ENCODE measurements around the gene ATPAF2. TPM values are rescaled to one million over a fixed set of nuclear protein-coding genes. Genes with fewer than 3 reads are reported as not detected.

The ATPAF2 gene
- total RNA-seq, 1 donor from 2014 or later: 34.7 TPM

DNA sequence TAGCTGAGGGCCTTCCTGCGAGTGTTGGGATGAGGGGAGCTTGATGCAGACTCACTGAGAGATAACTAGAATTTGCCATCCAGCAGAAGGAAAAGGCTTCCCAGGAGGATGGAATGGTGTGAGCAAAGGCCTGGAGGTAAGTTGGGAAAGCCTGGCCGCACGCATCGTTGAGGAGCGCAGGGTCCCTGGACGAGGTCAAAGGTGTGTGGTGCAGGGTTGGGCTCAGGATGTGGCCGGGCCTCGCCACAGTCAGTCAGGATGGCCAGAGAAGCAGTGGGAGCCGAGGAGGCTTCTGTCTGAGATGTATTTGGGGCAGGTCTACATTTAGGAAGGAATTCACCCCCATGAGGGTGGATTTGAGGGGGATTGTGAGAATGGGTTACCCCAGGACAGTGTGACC lies 49.9 kb downstream of the ATPAF2 start:
- no peaks in the 10 kb centered on the region for H3K36me3 Mint-ChIP-seq (ENCODE audit: unreplicated experiment)
- peaks cover 1% of the 10 kb centered on the region for H3K9me3 Mint-ChIP-seq (ENCODE audit: unreplicated experiment)
- peaks cover 8% of the 10 kb centered on the region for H3K4me1 Mint-ChIP-seq (ENCODE audit: low read depth, unreplicated experiment)
- TF ChIP-seq, protein P1, sequence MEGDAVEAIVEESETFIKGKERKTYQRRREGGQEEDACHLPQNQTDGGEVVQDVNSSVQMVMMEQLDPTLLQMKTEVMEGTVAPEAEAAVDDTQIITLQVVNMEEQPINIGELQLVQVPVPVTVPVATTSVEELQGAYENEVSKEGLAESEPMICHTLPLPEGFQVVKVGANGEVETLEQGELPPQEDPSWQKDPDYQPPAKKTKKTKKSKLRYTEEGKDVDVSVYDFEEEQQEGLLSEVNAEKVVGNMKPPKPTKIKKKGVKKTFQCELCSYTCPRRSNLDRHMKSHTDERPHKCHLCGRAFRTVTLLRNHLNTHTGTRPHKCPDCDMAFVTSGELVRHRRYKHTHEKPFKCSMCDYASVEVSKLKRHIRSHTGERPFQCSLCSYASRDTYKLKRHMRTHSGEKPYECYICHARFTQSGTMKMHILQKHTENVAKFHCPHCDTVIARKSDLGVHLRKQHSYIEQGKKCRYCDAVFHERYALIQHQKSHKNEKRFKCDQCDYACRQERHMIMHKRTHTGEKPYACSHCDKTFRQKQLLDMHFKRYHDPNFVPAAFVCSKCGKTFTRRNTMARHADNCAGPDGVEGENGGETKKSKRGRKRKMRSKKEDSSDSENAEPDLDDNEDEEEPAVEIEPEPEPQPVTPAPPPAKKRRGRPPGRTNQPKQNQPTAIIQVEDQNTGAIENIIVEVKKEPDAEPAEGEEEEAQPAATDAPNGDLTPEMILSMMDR (IDR thresholded peaks at IDR 0.05; ENCODE audit: partially characterized antibody, unreplicated experiment): no peak
- no peak for DNase-seq
- no peak overlapping the region for H3K4me3 Mint-ChIP-seq (ENCODE audit: unreplicated experiment)
- H3K27me3 Mint-ChIP-seq (ENCODE audit: unreplicated experiment): peaks cover 3% of the 10 kb centered on the region
- H3K27ac Mint-ChIP-seq (ENCODE audit: unreplicated experiment): no peak overlapping the region

DNA sequence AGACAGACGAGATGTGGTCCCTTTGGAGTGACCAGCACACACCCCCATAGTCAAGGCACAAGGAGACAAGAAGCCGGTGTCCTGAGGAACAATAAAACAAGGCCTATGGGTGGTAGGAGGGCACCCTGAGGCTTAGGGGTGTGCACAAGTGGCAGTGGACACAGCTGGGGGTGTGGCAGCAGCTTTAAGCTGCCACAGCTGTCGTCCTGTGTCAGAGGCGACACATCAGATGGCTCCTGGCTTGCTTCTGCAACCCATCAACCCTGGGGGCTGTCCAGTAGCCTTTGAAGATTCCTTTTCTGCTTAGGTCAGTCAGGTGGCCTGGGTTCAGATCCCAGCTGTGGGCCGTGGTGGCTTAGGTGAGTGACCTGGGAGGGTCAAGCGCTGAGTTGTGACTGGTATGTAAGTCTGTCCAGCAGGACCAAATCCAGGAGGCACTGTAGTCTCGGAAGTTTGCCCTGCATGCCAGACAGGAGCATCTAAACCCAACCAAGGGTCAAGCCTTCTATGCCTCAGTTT lies 50.5 kb downstream of the ATPAF2 start:
- DNase-seq: no peak
- H3K4me3 Mint-ChIP-seq (ENCODE audit: unreplicated experiment): no peak overlapping the region
- TF ChIP-seq, protein P1 (IDR thresholded peaks at IDR 0.05; ENCODE audit: partially characterized antibody, unreplicated experiment): no peak
- peaks cover 3% of the 10 kb centered on the region for H3K27me3 Mint-ChIP-seq (ENCODE audit: unreplicated experiment)
- no peaks in the 10 kb centered on the region for H3K36me3 Mint-ChIP-seq (ENCODE audit: unreplicated experiment)
- peaks cover 1% of the 10 kb centered on the region for H3K9me3 Mint-ChIP-seq (ENCODE audit: unreplicated experiment)
- no peak overlapping the region for H3K27ac Mint-ChIP-seq (ENCODE audit: unreplicated experiment)
- H3K4me1 Mint-ChIP-seq (ENCODE audit: low read depth, unreplicated experiment): peaks cover 8% of the 10 kb centered on the region

DNA sequence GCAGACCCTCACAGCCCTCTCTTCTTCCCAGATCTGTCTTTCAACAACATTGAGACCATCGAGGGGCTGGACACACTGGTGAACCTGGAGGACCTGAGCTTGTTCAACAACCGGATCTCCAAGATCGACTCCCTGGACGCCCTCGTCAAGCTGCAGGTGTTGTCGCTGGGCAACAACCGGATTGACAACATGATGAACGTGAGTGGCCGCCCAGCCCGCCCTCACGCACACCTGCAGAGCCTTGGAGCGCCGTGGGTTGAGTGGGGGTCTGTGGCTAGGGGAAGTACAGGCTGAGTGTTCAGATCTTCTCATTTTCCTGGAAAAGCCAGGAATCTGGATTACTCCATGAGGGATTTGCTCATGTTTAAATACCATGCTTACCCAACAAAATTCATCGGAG lies 51.1 kb downstream of the ATPAF2 start:
- DNase-seq: no peak
- Mint-ChIP-seq H3K4me1 (ENCODE audit: low read depth, unreplicated experiment) (peaks cover 8% of the 10 kb centered on the region), H3K9me3 (ENCODE audit: unreplicated experiment) (peaks cover 1% of the 10 kb centered on the region), H3K36me3 (ENCODE audit: unreplicated experiment) (no peaks in the 10 kb centered on the region), H3K4me3 (ENCODE audit: unreplicated experiment) (no peak overlapping the region), H3K27ac (ENCODE audit: unreplicated experiment) (no peak overlapping the region), H3K27me3 (ENCODE audit: unreplicated experiment) (peaks cover 3% of the 10 kb centered on the region)
- TF ChIP-seq, protein P1 (IDR thresholded peaks at IDR 0.05; ENCODE audit: partially characterized antibody, unreplicated experiment): no peak

DNA sequence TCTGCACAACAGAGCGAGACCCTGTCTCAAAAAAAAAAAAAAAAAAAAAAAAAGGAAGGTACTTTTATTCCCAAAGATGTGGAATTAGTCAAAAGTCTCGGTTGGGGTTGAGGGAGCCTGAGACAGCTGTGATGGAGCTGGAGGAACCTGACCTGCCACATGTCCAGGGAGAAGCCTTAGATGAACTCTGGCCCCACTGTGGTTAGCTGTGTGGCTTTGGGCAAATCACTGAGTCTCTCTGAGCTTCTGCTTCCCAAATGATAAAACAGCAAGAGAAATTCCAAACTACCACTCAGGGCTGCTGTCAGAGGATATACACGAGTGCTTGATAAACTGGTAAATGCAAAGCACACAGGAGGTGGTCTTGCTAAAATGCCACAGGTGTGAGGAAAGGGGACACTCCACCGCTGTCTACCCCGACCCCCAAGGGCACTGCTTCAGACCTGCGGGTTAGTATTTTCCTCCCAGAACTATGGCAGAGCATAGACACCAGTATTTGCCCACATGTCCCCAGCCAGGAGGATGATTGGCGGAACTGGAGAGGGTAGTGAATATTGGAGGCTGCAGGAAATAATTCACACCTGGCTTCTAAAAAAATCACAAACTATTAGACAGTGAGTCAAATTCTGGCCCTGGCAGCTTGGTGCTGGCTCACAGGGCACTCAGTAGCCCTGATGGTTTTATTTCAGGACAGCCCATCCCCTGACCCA lies 51.6 kb downstream of the ATPAF2 start:
- Mint-ChIP-seq H3K9me3 (ENCODE audit: unreplicated experiment) (peaks cover 1% of the 10 kb centered on the region), H3K36me3 (ENCODE audit: unreplicated experiment) (no peaks in the 10 kb centered on the region), H3K27me3 (ENCODE audit: unreplicated experiment) (peaks cover 3% of the 10 kb centered on the region), H3K4me1 (ENCODE audit: low read depth, unreplicated experiment) (peaks cover 8% of the 10 kb centered on the region), H3K4me3 (ENCODE audit: unreplicated experiment) (no peak overlapping the region), H3K27ac (ENCODE audit: unreplicated experiment) (no peak overlapping the region)
- DNase-seq: no peak
- TF ChIP-seq, protein P1 (IDR thresholded peaks at IDR 0.05; ENCODE audit: partially characterized antibody, unreplicated experiment): no peak

DNA sequence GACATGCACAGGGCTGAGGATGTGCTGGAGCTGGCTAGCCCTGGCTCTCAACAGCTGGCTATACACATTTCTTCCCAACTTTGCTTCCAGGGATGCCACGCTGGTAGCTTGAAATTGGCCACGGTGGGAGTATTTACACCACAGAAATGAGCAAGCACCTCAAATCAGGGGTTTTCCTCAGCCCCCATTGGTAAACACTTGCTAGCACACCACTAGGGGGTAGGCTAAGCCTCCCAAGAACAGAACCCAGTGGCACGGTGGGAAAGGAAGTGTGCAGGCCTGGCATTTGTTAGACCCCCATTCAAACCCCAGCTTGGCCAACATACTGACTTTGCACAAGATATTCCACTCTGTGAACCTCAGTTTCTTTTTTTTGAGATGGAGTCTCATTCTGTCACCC lies 53.4 kb downstream of the ATPAF2 start:
- TF ChIP-seq, protein P1 (IDR thresholded peaks at IDR 0.05; ENCODE audit: partially characterized antibody, unreplicated experiment): no peak
- Mint-ChIP-seq H3K4me1 (ENCODE audit: low read depth, unreplicated experiment) (peaks cover 8% of the 10 kb centered on the region), H3K27me3 (ENCODE audit: unreplicated experiment) (peaks cover 3% of the 10 kb centered on the region), H3K9me3 (ENCODE audit: unreplicated experiment) (peaks cover 1% of the 10 kb centered on the region), H3K36me3 (ENCODE audit: unreplicated experiment) (no peaks in the 10 kb centered on the region), H3K4me3 (ENCODE audit: unreplicated experiment) (no peak overlapping the region), H3K27ac (ENCODE audit: unreplicated experiment) (no peak overlapping the region)
- no peak for DNase-seq
